Hepatocyte (in vitro differentiated cells): ENCODE data around the gene ATG16L1. TPM values are rescaled to one million over a fixed set of nuclear protein-coding genes. Genes with fewer than 3 reads are reported as not detected.

Source experiments
- DNase-seq: peaks from one replicate; pipeline ENCODE4 v3.0.0-alpha.2; 2016; ENCODE audit warnings: low spot score
- H2AFZ ChIP-seq: fragments of 200-600 bp; sonication (generic); 2 replicates; pipeline ENCODE4 v1.6.0; 2016; ENCODE audit warnings: antibody characterized with exemption, mild to moderate bottlenecking
- H3K27ac ChIP-seq: fragments of 200-600 bp; sonication (generic); 2 replicates; pipeline ENCODE4 v1.5.1; 2016; ENCODE audit warnings: mild to moderate bottlenecking
- H3K27me3 ChIP-seq: fragments of 200-600 bp; sonication (generic); 2 replicates; pipeline ENCODE4 v1.6.1; 2016
- H3K36me3 ChIP-seq: fragments of 200-600 bp; sonication (generic); replicated peaks from 2 replicates; pipeline ENCODE4 v1.5.1; 2016; ENCODE audit warnings: low read depth; ENCODE audit not compliant: insufficient read depth
- H3K4me1 ChIP-seq: fragments of 200-600 bp; sonication (generic); 2 replicates; pipeline ENCODE4 v1.5.1; 2016; ENCODE audit warnings: mild to moderate bottlenecking, moderate library complexity; ENCODE audit not compliant: insufficient read depth
- H3K4me2 ChIP-seq: fragments of 200-600 bp; sonication (generic); 2 replicates; pipeline ENCODE4 v1.6.0; 2016
- H3K4me3 ChIP-seq: fragments of 200-600 bp; sonication (generic); 2 replicates; pipeline ENCODE4 v1.5.1; 2016; ENCODE audit warnings: mild to moderate bottlenecking
- H3K79me2 ChIP-seq: fragments of 200-600 bp; sonication (generic); 2 replicates; pipeline ENCODE4 v1.6.0; 2017; ENCODE audit warnings: mild to moderate bottlenecking
- H3K9me2 ChIP-seq: fragments of 200-600 bp; sonication (generic); replicated peaks from 2 replicates; pipeline ENCODE4 v1.6.0; 2017; ENCODE audit warnings: mild to moderate bottlenecking; ENCODE audit not compliant: insufficient read depth
- H3K9me3 ChIP-seq: fragments of 200-600 bp; sonication (generic); 2 replicates; pipeline ENCODE4 v1.5.1; 2016; ENCODE audit warnings: low read depth, mild to moderate bottlenecking
- H4K20me1 ChIP-seq: fragments of 200-600 bp; sonication (generic); 2 replicates; pipeline ENCODE4 v1.6.0; 2016; ENCODE audit warnings: mild to moderate bottlenecking; ENCODE audit not compliant: insufficient read depth, poor library complexity, severe bottlenecking
- CTCF ChIP-seq: fragments of 200-600 bp; sonication (generic); IDR thresholded peaks from 2 replicates; pipeline ENCODE4 v1.5.1; 2016; ENCODE audit warnings: antibody characterized with exemption, mild to moderate bottlenecking; ENCODE audit not compliant: poor library complexity
- EZH2 ChIP-seq: fragments of 200-600 bp; sonication (generic); IDR thresholded peaks from 2 replicates; pipeline ENCODE4 v1.6.1; 2016; ENCODE audit warnings: antibody characterized with exemption, mild to moderate bottlenecking, borderline replicate concordance
- EZH2phosphoT487 ChIP-seq: fragments of 200-600 bp; sonication (generic); IDR thresholded peaks from one replicate; pipeline ENCODE4 v1.6.1; 2018; ENCODE audit warnings: antibody characterized with exemption, mild to moderate bottlenecking, low read depth, moderate library complexity; ENCODE audit not compliant: unreplicated experiment, severe bottlenecking
- WGBS: methylation state at CpG from one replicate; pipeline ENCODE4 v1.1.6; 2016; ENCODE audit warnings: low lambda C conversion rate; ENCODE audit errors: missing lambda C conversion rate; 5-methylcytosine and 5-hydroxymethylcytosine counted together
- polyA plus RNA-seq: library from polyadenylated mRNA; unstranded; fragments of >200 nt; fragmentation: Nextera tagmentation; extraction: Ambion mirVana; gene quantifications from 2 replicates; pipeline ENCODE4 v1.2.1, GENCODE V29; 2016
- total RNA-seq: library from RNA; depleted of rRNA; stranded (reverse); fragments of >200 nt; gene quantifications from 2 replicates; pipeline ENCODE4 v1.2.3, GENCODE V29; 2014

The ATG16L1 gene
- total and polyA plus RNA-seq, 2 experiments from 2014 or later = 15.7 to 28.2 TPM

DNA sequence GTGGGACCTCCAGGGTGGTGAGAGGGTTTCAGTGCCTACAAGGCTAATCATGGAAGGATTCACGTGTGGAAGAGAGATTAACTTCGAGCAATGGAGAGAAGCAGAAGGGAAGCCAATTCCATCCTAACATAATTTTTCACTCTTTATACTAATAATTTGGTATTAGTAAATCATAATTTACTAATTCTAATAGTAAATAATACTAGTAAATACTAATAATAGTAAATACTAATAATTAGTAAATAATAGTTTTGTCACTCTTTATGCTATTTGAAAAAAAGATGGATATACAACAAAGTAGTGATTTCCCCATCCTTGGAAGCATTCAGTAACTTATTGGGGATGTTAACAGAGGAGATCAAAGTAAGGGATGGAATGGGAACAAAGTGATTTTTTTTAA is 49.8 kb downstream of the ATG16L1 start:
- H3K4me3 ChIP-seq = no peak overlapping the region
- no peak overlapping the region for H2AFZ ChIP-seq
- no peaks in the 10 kb centered on the region for H3K79me2 ChIP-seq
- no peaks in the 10 kb centered on the region for H3K27me3 ChIP-seq
- no peaks in the 10 kb centered on the region for H3K9me2 ChIP-seq
- TF ChIP-seq CTCF = no peak
- no peak for TF ChIP-seq EZH2
- TF ChIP-seq EZH2phosphoT487 = no peak
- H3K9me3 ChIP-seq = no peaks in the 10 kb centered on the region
- no peak overlapping the region for H3K27ac ChIP-seq
- H4K20me1 ChIP-seq = no peaks in the 10 kb centered on the region
- DNase-seq = no peak
- H3K4me2 ChIP-seq = no peak overlapping the region
- H3K4me1 ChIP-seq = no peaks in the 10 kb centered on the region
- WGBS = 86% methylated on average over 2 of the region's 2 CpGs
- H3K36me3 ChIP-seq = no peaks in the 10 kb centered on the region

GRCh38 chr2:233301811-233302210 is 50.3 kb downstream of the ATG16L1 start:
- Histone ChIP-seq H3K27ac (no peak overlapping the region), H3K79me2 (no peaks in the 10 kb centered on the region), H2AFZ (no peak overlapping the region), H3K4me2 (no peak overlapping the region), H4K20me1 (no peaks in the 10 kb centered on the region), H3K4me3 (no peak overlapping the region), H3K9me3 (no peaks in the 10 kb centered on the region), H3K4me1 (no peaks in the 10 kb centered on the region), H3K9me2 (no peaks in the 10 kb centered on the region), H3K27me3 (no peaks in the 10 kb centered on the region), H3K36me3 (no peaks in the 10 kb centered on the region)
- no peak for DNase-seq
- 39% methylated on average over 4 of the region's 6 CpGs for WGBS
- TF ChIP-seq EZH2phosphoT487 (no peak), CTCF (no peak), EZH2 (no peak)

DNA sequence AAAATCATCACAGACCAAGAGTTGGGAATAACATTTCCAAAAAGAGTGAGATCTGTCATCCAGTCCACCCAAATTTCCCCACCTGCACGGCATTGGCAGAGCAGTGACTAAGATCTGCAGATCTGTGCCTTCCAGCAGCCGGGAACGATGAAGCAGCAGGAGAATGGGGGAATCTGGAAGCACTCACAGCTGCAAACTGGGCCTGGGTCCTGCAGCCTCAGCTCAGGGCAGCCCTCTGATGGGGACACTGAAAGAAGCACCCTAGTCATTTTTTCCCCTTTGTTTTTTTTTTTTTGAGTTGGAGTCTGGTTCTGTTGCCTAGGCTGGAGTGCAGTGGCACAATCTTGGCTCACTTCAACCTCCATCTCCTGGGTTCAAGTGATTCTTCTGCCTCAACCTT is 51.8 kb downstream of the ATG16L1 start:
- TF ChIP-seq CTCF (no peak), EZH2phosphoT487 (no peak), EZH2 (no peak)
- no peaks in the 10 kb centered on the region for H3K9me2 ChIP-seq
- 86% methylated on average over 3 of the region's 3 CpGs for WGBS
- H4K20me1 ChIP-seq = no peaks in the 10 kb centered on the region
- no peak overlapping the region for H3K4me2 ChIP-seq
- H3K27me3 ChIP-seq = no peaks in the 10 kb centered on the region
- H3K4me3 ChIP-seq = no peak overlapping the region
- no peaks in the 10 kb centered on the region for H3K36me3 ChIP-seq
- no peak for DNase-seq
- H3K9me3 ChIP-seq = no peaks in the 10 kb centered on the region
- no peak overlapping the region for H2AFZ ChIP-seq
- H3K4me1 ChIP-seq = no peaks in the 10 kb centered on the region
- H3K27ac ChIP-seq = no peak overlapping the region
- H3K79me2 ChIP-seq = no peaks in the 10 kb centered on the region

DNA sequence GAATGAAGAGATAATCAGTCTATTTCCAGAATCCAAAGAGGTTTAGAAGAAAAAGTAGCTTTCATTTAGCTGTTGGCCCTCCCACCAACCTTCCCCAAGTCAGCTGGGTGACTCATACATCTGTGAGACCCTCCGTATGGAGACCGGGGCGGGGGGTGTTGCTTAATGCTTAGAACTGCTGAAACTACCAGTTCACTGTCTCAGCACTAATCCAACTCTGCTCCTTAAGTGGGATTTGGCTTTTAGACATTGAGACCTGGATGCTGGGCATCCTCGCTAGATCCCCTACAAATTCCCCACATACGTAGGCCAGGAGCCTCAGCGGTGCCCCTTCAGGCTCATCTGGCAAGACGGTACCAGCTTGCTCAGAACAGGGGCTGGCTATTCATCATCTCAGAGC is 56.1 kb downstream of the ATG16L1 start, which contains the start of gene SAG:
Gene SAG, plus strand, starts transcription at position 252 of the 400 bp plus-strand sequence. CDS start 1,374 bp downstream, outside the sequence.
- H3K9me3 ChIP-seq = no peaks in the 10 kb centered on the region
- H3K27me3 ChIP-seq = no peaks in the 10 kb centered on the region
- no peaks in the 10 kb centered on the region for H3K36me3 ChIP-seq
- WGBS = 66% methylated on average over 7 of the region's 7 CpGs
- TF ChIP-seq CTCF = no peak
- no peak for TF ChIP-seq EZH2phosphoT487
- no peak for TF ChIP-seq EZH2
- H3K27ac ChIP-seq = no peak within 1 kb of the TSS
- no peaks in the 10 kb centered on the region for H4K20me1 ChIP-seq
- no peak within 1 kb of the TSS for H2AFZ ChIP-seq
- no peak within 1 kb of the TSS for H3K4me3 ChIP-seq
- H3K79me2 ChIP-seq = no peaks in the 10 kb centered on the region
- DNase-seq = no peak
- no peak within 1 kb of the TSS for H3K4me2 ChIP-seq
- no peaks in the 10 kb centered on the region for H3K9me2 ChIP-seq
- H3K4me1 ChIP-seq = no peaks in the 10 kb centered on the region
